HG02938 (cell line): ENCODE data around the gene GPSM1.

ENCODE experiments used
- ATAC-seq: cut with Tn5 transposase; IDR thresholded peaks from one replicate; pipeline ENCODE4 v1.9.1; 2021; ENCODE audit warnings: mild to moderate bottlenecking, moderate library complexity; ENCODE audit not compliant: unreplicated experiment

Gene GPSM1

DNA sequence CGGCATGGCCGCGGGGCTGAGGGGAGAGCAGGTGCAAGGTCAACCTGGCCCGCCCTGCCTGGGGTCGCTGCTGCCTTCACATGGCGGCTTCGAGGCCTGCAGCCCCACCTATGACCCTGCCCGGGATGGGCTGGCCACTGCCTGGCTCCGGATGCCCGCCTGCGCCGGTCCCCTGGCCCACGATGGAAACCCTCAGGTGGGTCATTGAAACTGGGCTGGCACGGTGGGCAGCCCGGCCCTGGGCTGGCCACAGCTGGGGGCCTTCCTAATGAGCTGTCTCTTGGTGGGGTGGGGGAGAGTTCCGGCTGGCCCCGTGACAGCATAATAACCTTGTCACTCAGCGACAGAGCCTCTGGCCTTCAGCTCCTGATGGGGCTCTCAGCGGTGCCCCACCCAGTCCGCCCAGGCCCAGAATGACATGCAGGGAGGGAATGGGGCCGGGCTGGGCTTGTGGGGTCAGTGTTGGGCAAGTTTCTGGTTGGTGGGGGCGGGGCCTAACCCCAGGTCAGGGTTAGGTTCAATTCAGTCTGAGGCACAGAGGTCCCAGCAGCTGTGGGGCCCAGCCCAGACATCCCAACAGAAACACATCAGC lies 23.4 kb upstream of the GPSM1 start, which contains the start of gene CCDC187:
CCDC187 (minus strand) TSS at position 270 of the 592 bp plus-strand sequence; CDS start at position 6, 264 bp downstream.
- no peak for ATAC-seq

DNA sequence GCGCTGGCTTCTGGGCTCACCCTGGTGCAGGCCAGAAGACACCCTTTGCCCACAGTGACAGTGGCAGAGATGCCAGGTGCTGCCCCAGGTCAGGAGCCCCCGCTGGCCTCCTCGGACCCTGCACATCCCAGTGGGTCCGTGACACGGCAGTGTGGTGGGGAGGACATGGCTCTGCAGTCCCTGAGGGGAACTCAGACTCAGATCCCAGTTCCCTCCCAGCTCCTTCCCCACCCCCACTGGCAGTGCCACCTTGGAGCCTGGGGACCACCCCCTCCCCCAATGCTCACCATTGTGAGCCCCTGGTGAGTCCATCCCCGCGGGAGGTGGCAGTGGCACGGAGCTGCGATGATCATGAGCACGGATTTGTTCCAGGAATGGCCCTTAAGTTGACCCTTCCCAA lies 22.9 kb upstream of the GPSM1 start:
- ATAC-seq, result no peak

DNA sequence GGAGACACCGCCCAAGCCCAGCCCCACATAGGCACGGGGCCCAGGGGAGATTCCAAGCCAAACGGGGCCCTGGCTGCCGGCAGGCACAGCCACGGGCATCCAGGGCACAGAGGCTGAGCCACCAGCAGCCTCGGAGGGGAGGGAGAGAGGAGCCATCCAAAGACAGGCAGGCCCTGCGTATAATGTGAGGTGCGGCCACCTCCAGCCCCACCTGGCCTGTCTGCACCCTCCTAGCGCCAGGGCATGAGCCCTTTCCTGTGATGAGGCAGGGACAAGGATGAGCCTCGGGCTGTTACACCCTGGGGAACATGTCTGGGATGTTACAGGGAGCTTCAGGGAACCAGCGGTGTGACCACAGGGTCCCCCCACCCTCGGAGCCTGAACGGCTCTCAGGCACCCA lies 22.4 kb upstream of the GPSM1 start:
- ATAC-seq, result no peak

DNA sequence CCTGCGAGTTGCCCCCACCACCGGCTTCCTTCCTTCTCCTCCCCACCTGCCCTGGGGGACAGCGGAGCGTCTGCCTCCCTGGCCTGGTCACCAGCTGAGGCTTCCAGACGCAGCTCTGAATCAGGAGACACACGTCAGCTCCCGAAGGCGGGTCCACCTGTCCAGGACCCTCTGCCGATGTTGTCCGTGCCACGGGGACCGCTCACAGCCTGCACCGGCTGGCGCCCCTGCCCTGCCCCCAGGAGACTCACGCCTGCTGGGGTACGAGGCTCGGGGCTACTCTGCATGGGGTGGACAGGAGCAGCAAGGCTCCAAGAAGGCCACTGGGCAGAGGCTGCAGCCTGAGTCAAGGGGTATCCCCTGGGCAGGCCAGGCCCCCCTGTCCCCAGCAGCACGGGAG lies 21.5 kb upstream of the GPSM1 start:
- ATAC-seq, result no peak

DNA sequence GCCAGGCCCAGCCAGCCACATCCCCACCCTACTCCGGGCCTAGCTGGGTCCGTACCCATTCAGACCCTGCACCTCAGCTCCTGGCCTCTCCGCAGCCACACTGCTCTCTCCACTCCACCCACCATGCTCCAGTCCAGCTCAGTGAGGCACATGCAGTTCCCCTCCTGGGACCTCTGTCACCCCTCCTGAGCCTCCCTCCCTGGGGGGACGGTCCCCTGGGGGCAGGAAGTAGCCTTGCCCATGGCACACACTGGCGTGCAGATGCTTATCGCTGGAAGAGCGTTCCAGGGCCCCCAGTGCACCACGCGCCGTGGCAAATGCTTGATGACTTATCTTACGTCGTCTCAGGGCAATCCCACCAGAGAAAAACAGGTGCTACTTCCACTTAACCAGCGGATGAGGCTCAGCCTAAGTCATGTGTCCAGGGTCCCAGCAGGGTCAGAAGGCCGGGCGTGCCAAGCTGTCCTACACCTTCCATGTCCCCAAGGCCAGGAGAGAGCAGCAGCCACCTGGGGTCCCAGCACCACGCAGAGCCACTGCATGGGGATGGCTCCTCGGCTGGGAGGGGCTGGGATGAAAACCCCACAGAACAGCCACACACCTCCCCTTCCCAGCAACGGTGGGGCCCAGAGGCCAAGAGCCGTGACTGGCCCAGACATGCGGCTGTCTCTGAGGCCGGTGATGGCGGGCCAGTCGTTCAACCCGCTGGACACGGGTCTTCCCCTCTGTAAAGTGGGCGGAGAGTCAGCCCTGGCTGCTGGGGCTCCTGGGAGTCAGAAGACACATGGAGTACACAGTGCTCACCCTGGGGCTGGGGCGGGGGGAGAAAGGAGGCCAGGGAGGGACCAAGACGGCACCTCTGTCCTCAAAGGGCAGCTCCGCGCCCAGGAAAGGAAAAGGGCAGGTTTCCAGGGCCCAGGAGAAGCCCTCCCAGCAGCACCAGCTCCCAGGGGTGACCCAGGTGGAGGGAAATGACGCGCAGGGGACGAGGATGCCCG lies 20.8 kb upstream of the GPSM1 start:
- ATAC-seq, result no peak

DNA sequence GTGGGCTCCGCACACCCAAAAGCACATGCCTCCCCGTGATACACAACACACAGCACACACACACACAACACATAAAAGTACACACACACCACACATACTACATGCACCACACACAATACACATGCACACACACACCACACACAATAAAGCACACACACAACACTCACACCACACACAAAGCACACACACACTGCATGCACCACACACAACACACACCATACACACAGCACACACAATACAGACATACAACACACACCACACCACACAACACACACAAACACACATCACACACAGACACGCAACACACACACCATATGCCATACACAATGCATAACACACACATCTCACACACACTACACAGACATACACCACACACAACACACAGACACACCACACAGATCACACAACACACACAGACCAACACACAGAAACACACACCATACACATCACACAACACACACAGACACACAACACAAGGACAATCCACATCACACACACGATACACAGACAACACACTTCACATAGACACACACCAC lies 20.1 kb upstream of the GPSM1 start:
- ATAC-seq, result no peak

DNA sequence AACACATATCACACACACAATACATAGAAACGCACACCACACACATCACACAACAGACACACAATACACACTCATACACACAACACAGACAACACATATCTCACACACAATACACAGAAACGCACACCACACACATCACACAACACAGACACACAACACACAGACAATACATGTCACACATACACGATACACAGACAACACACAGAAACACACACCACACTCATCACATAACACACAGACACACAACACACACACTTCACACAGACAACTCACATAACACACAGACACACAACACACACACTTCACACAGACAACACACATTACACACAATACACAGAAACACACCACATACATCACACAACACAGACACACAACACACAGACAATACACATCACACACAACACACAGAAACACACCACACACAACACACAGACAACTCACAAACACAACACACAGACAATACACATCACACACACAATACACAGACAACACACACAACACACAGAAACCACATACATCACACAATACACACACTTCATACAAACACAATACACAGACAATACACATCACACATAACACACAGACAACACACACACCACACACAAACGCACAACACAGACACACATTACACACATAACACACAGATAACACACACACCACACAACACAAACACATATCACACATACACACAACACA lies 19.2 kb upstream of the GPSM1 start:
- ATAC-seq, result no peak

DNA sequence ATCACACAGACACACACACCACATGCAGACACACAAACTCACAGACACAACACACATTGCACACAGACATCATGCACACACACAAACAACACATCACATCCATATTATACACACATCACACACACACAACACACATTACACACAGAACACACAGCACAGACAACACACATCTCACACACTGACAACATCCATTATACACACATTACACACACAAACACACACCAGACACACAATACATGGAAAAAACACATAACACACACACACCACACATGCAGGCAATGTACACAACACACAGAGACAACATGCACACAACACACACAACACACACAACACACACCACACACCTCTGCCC lies 18.7 kb upstream of the GPSM1 start:
- ATAC-seq, result no peak

DNA sequence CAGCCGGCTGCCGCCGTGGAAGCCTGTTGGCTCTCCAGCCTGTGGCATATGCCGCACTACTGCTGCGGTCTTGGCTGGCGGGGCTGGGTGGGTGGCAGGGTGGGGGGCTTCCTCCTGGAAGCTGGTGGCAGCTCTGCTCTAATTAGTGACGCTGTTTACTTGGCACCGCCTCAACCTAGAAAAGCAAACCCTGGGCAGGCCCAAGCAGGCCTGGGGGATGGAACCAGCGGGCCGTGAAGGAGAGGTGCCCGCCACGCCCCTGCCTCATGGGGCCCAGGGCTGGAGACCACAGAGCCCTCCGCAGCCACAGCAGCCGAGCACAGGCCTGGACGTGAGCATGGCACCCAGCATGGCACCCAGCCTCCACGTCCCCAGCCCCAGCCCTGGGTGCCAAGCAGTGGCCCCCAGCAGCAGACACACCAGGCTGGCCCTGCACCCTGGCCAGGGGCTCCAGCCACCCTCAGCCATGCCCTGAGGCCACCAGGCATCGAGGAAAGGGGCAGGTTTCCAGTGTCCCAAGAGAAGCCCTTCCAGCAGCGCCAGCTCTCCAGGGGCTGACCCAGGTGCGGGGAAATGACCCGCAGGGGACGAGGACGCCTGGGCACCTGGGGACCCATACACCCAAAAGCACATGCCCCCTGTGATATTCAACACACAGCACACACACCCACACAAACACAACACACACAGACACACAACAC lies 18.1 kb upstream of the GPSM1 start:
- ATAC-seq, result no peak

DNA sequence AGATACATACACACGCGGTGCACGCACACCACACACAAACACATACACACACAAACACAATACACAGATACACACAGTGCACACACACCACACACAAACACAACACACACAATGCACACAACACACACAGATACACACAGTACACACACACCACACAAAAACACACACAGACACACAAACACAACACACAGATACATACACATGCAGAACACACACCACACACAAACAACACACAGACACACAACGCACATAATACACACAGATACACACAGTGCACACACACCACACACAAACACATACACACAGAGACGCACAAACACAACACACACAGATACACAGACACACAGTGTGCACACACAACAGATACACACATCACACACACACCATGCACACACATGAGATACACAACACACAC lies 17.5 kb upstream of the GPSM1 start:
- ATAC-seq, result no peak

DNA sequence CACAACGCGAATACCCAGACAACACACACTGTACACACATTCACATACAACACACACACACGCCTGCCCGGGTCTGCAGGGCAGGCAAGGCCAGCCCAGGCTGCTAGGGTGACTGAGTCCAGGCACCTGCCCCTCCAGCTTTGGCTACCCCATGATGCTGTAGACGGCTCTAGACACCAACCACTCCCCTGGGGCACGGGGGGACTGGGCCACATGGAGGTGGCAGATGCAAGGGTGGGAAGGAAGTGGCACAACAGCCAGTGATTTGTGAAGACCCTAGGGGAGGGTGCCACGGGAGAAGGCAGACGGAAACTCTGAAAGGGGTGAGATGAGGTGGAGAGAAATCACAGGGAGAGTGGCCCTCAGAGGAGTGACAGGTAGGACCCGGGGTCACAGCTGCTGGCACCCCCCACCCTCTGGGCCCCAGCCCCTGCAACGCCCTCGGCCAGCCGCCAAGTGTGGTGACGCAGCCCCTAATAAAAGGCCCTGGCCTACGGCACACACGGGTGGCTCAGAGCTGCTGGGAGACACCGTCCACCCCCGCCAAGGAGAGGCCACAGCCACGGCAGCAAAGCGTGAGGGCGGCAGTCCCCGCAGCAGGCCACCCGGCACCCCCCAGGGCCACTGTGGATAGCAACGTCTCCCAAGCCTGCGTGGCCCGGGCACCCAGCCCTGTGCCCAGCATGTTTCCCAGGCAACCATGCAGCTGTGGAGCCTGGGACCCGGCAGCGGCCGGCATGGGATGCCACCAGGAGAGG lies 16.9 kb upstream of the GPSM1 start:
- no peak for ATAC-seq

DNA sequence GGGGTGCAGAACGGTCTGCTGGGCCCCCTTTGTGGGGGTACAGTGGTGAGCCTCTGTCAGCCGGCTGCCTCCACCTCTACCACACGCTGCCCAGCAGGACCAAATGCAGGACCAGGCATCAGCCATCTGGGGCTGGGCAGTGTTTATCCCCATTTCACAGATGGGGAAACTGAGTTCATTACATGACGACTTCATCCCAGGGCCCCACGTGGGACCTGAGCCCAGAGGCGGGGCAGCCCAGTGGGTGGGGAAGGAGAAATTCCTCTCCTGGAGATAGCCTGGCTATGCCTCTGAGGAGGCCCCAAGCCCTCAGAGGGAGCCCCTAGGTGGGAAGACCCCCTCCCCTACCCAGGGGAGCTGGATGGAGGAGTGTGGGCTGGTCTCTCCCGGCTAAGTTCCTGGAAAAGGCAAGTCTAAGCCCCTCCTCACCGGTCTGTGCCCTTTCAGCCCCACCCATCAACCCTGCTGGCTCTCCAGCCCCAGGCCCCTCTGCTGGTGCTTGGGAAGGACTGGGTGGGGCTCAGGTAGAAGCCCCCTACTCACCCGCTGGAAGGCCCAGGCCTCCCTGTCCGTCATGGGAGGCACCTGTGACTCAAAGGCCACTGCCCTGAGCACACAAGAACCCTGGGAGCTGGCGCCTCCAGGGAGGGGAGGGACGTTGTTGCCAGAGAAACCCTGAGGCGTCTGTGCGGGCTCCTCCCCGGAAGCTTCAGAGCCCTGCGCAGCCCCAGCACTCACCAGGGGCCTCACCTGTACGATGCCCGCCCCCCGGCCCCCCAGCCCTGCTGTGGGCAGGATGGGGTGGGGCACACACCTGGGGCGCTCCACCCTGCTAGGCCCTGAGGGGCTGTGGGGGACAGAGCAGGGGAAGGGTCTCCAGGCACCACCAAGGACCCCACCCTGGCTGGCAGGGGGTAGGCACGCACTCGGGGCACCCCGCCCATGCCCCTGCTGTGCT lies 16.0 kb upstream of the GPSM1 start:
- ATAC-seq, result no peak

DNA sequence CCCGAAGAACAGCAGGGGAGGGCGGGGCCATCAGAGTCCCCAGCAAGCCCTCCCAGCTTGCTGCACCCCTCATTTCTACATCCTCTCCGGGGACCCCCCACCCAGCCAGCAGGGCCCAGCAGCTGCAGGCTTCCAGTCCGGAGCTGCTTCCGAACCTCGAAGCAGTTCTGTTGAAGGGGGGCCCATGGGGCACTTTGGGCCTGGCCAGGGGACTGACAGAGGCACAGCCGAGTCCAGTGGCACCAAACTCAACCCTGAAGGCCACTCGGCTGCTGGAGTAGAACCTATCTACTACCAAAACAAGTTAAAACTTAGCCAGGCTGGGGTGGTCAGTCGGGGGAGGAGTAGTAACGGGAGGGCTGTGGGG lies 15.3 kb upstream of the GPSM1 start:
- no peak for ATAC-seq

DNA sequence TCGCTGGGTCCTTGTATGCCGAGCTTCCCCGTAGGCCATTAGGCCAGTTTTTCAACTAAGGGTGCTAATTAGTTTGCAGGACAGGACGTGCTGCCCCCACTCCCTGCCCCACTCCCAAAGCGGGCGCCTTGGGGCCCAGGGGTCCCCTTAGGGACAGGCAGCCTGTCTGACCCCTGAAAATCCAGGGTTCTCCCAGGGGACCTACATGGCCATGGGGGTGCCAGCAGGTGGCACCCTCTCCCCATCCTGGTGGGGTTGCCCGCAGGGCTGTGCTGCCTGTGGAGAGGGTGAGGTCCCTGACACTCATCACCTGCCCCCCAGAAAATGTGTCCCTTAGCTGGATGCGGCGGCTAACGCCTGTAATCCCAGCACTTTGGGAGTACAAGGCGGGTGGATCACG lies 14.9 kb upstream of the GPSM1 start:
- ATAC-seq, result no peak

DNA sequence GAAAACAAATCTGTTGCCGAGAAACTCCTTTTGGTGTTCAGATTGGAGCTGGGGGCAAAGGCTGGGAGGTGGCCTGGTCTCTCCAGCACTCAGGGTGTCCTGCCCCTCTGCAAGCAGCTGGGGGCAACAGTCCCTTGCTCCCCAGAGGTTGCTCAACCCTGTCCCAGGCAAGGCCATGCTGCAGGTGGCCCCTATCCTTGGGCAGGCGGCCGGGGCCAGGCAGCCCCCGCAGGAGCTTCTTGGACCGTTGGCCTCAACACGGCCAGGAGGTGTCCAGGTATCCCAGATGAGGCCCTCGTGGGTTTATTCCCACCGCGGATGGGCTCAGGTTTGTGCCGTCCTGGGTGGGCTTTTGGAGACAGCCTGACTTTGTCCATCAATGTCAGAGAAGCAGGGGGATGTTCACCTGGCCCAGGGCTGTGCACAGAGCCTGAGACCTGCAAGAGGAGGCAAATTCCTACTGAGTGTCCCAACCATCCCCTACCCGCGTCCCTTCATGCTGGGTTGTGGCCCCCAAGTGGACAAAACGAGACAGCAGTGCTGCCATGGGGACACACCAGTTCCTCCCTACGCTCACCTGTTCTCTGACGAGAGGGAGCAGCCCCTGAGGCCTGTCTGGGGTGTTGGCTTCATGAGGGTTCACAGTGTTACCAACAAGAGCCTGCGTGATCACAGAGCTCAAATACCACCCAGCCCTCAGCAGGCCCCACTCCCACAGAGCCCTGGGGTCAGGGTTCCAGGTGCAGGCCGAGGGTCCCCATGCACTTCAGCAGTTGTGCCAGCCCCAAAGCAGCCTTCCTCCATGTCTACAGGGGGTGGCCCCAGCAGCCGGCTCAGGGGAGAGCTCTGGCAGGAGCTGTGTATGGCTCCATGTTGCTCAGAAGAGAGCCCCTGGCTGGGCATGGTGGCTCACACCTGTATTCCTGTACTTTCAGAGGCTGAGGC lies 14.0 kb upstream of the GPSM1 start:
- no peak for ATAC-seq

DNA sequence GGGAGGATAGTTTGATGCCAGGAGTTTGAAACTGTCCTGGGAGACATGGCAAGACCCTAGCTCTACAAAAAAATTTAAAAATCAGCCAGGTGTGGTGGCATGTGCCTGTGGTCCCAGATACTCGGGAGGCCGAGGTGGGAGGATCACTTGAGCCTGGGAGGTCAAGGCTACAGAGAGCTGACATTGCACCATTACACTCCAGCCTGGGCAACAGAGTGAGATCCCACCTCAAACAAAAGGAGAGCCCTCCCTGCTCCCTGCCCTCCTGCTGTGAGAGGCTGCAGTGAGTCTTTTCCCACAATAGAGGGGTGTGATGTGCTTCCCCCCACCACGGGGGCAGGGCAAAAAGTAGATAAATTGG lies 13.3 kb upstream of the GPSM1 start:
- no peak for ATAC-seq

DNA sequence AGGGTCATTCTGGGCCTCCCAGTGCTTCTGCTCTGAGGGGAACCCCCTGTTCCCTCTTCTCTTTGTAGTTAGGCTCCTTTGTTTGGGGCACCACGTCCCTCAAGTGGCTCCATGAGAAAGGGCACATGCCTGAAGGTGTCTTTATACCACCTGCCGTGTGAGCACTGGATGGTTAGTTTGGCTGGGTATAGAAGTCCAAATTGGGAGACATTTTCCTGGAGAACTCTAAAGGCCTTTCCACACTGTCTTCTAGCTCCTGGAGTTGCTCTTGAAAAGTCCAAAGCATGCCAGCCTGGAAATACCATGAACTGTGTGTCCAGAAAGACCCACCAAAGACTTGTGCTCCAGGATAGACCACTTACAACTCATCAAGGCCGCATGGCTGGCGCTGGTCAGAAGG lies 12.4 kb upstream of the GPSM1 start:
- ATAC-seq, result no peak

DNA sequence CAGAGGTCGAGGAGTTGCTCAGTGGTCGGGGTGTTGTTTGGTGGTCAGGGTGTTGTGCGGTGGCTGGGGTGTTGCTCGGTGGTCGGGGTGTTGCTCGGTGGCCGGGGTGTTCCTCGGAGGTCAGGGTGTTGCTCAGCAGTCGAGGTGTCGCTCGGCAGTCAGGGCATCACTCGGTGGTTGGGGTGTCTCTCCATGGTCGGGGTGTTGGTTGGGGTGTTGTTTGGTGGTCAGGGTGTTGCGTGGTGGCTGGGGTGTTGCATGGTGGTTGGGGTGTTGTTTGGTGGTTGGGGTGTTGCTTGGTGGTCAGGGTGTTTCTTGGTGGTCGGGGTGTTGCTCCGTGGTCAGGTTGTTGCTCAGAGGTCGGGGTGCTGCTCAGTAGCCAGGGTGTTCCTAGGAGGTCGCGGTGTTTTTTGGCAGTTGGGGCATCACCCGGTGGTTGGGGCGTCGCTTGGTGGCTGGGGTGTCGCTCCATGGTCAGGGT lies 11.0 kb upstream of the GPSM1 start:
- ATAC-seq, result no peak
